Omental fat pad (tissue), 4 donors: ENCODE data around the gene PHKB. TPM values are rescaled to one million over a fixed set of nuclear protein-coding genes. Genes with fewer than 3 reads are reported as not detected.

ENCODE experiments used
- ATAC-seq: fragments of 150-250 bp; one replicate; pipeline ENCODE4 v1.9.1; 2016; ENCODE audit warnings: mild to moderate bottlenecking, moderate library complexity; ENCODE audit not compliant: low FRiP score
- DNase-seq: peaks from one replicate; pipeline ENCODE4 v3.0.0-alpha.2; 2019; ENCODE audit warnings: low spot score
- CTCF ChIP-seq, 3 donors: fragments of 450-650 bp; IDR thresholded peaks; one replicate each; pipeline ENCODE4 v1.5.1; 2016 to 2017; ENCODE audit warnings: antibody characterized with exemption in 3 of 3, mild to moderate bottlenecking in 3 of 3, moderate library complexity in 2 of 3
- total RNA-seq, 4 donors: library from RNA; depleted of rRNA; stranded (reverse); fragments of >200 nt; gene quantifications; one replicate each; pipeline ENCODE4 v1.1.0, GENCODE V29; 2016

The PHKB gene
- total RNA-seq, 4 donors from 2014 or later: 55.1 to 112 (median 66.4) TPM

DNA sequence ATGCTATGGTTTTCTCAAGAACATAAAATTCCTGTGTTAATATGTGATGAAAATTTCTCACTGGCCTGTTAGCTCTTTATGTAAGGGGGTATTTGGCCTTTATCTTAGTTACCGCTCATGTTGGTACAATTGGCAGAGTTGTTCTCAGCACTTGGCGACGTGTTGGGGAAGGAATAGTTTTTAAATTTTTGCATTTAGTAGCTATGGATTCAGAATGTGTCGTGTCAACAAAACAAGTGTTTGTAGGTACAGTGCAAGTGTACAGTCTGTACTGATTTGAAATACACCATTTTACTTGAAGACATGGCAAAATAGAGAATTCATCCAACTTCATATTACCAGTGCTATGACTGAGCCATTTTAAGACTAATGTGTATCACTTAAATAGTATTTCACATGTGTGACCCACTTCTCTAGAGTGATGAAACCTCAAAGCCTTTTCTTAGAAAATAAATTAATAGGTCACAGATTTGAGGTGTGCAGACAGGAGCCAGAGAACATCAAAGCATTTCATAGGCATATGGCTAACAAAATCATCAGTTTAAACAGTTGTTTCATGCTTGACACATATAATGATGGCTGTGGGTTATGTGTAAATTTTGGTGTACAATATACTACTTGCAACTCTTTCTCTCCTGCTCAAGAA lies 150.8 kb downstream of the PHKB start:
- no peak for ATAC-seq
- no peak for TF ChIP-seq CTCF (IDR thresholded peaks at IDR 0.05)
- DNase-seq: no peak

DNA sequence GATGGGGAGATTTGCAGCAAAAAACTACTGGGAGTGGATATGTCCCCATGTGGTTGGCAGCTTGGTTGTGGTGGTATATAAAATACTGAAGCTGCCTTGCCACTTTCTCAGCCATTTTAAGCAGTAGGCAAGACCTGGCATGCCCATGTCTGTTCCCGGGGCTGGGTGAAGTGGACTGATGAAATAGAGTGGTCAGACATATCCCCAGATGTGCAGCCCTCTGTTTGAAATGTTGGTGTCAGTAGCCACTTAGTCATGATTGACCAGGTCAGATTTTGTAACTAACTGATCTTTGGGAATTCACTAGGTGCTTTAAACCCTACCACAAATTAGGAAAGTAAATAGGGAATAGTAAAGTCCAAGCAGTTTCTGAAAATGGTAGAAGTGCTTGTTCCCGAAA lies 151.6 kb downstream of the PHKB start:
- ATAC-seq (no peak), DNase-seq (no peak)
- no peak for TF ChIP-seq CTCF (IDR thresholded peaks at IDR 0.05)

DNA sequence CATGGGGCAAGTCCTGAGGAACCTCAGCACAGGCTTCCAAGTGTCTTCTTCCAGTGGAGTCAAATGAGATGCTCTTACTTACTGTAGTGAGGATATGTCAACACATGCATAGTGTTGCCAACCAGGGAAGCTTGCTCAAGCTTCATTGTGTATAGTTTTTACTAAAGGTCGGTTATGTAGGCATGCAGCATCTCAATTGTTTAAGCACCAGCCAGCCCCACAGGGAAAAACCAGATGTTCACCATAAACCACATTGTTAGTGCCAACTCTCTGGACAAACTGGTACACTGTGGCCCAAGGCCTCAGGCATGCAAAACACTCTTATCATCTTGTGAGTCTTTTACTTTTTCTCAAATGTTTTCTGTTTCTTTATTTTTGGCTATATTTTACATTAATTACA lies 152.1 kb downstream of the PHKB start:
- ATAC-seq (no peak), DNase-seq (no peak)
- no peak for TF ChIP-seq CTCF (IDR thresholded peaks at IDR 0.05)

- no peak for TF ChIP-seq CTCF (IDR thresholded peaks at IDR 0.05)
- DNase-seq (no peak), ATAC-seq (no peak)
These were observed 156.6 kb downstream of the PHKB start for GRCh38 chr16:47617732-47618131.

GRCh38 chr16:47622451-47623176 lies 161.5 kb downstream of the PHKB start:
- ATAC-seq: no peak
- TF ChIP-seq CTCF (IDR thresholded peaks at IDR 0.05): no peak
- DNase-seq: no peak

DNA sequence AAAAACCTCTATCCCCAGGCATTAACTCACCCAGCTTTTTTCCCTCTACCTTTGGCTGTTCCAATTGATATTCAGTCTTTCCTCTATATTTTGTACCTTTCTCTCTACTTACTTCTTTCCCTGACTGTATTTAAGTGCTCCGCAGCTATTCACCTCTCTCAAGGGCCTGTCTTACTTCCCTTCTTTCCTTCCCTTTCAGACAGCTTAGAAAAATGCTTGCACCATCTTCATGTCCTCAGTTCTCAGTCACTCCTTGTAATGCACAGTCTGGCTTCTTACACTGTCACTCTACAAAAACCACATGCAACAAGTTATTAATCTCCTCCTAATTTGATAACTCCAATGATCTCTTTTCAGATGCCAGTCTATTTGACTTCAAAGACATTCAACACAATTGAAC lies 163.4 kb downstream of the PHKB start:
- no peak for TF ChIP-seq CTCF (IDR thresholded peaks at IDR 0.05)
- ATAC-seq: no peak
- no peak for DNase-seq

DNA sequence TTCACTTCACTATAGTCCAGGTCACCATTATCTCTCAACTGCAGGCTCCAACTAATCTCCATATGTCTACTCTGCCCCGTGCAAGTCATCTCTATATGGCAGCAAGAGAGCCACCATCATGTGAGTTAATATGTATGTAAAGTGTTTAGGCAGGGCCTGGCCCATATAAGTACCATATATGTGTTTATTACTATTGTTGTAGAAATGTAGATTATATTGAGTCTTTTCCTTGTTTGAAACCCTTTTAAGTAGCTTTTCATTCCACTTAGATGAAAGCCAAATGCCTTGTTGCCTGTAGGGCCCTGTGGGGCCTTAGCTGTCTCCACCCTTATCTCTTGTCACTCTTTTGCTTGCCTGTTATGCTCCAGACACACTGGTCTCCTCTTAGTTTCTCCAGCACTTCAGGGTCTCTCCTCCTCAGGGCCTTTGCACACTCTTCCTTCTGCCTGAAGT lies 164.0 kb downstream of the PHKB start:
- TF ChIP-seq CTCF (IDR thresholded peaks at IDR 0.05): no peak
- DNase-seq: no peak
- ATAC-seq: no peak
